SK-N-SH (cell line): ENCODE measurements around the gene ELMO3. TPM values are rescaled to one million over a fixed set of nuclear protein-coding genes. Genes with fewer than 3 reads are reported as not detected.

Experiments used
- CTCF ChIA-PET: fragments of 300-600, 350-600 bp; formaldehyde crosslinking; extraction: SDS; loops from one replicate; lab custom pipeline; 2021; lab: Yijun Ruan, JAX
- POLR2A ChIA-PET: fragments of 350-600 bp; sonication (Branson Sonifier 250); formaldehyde crosslinking; extraction: SDS; loops from one replicate; lab custom pipeline; 2020; ENCODE audit warnings: antibody characterized with exemption, inconsistent platforms; lab: Yijun Ruan, JAX
- DNase-seq: peaks from one replicate; pipeline ENCODE4 v3.0.0; 2012
- H2AFZ ChIP-seq: fragments of 200-600 bp; sonication (generic); 2 replicates; pipeline ENCODE4 v1.8.1; 2016; ENCODE audit warnings: antibody characterized with exemption, mild to moderate bottlenecking, low read depth
- H3F3A ChIP-seq: fragments of 200-600 bp; sonication (generic); replicated peaks from 2 replicates; pipeline ENCODE3; 2016; ENCODE audit warnings: antibody characterized with exemption, mild to moderate bottlenecking; ENCODE audit not compliant: insufficient read depth
- H3K27ac ChIP-seq, 2 experiments: fragments of 200-500 bp in 1 of 2; fragments of 200-600 bp in 1 of 2; sonication (Bioruptor generic) in 1 of 2; sonication (generic), shearing (Covaris generic) in 1 of 2; 2 replicates each; pipeline versions ENCODE4 v1.5.1 to v1.6.1; 2014 to 2016; ENCODE audit warnings: low read depth in 2 of 2, inconsistent platforms in 1 of 2, low read length in 1 of 2, mild to moderate bottlenecking in 1 of 2, mixed read lengths in 1 of 2
- H3K27me3 ChIP-seq: fragments of 200-600 bp; sonication (generic), shearing (Covaris generic); 2 replicates; pipeline ENCODE4 v1.6.1; 2016; ENCODE audit warnings: mixed run types; ENCODE audit not compliant: insufficient read depth
- H3K36me3 ChIP-seq, 2 experiments: fragments of 200-500 bp in 1 of 2; fragments of 200-600 bp in 1 of 2; sonication (Bioruptor generic) in 1 of 2; sonication (generic) in 1 of 2; replicated peaks in 1 of 2; 2 replicates each; pipeline versions ENCODE3 to v1.5.1; 2014 to 2016; ENCODE audit warnings: low read length in 1 of 2, mild to moderate bottlenecking in 1 of 2; ENCODE audit not compliant: insufficient read depth in 2 of 2, control insufficient read depth in 1 of 2
- H3K4me1 ChIP-seq, 2 experiments: fragments of 200-500 bp in 1 of 2; fragments of 200-600 bp in 1 of 2; sonication (Bioruptor generic) in 1 of 2; sonication (generic), shearing (Covaris generic) in 1 of 2; 2 replicates each; pipeline versions ENCODE4 v1.5.1 to v1.6.1; 2014 to 2016; ENCODE audit warnings: low read depth in 1 of 2, low read length in 1 of 2, mixed run types in 1 of 2; ENCODE audit not compliant: insufficient read depth in 2 of 2, control insufficient read depth in 1 of 2
- H3K4me2 ChIP-seq: fragments of 200-600 bp; sonication (generic), shearing (Covaris generic); 2 replicates; pipeline ENCODE4 v1.6.1; 2017; ENCODE audit warnings: mixed run types
- H3K4me3 ChIP-seq, 2 experiments: fragments of 200-500 bp in 1 of 2; fragments of 200-600 bp in 1 of 2; sonication (Bioruptor generic) in 1 of 2; sonication (generic), shearing (Covaris generic) in 1 of 2; 2 replicates each; pipeline versions ENCODE4 v1.5.1 to v1.8.1; 2014 to 2016; ENCODE audit warnings: low read depth in 2 of 2, inconsistent platforms in 1 of 2, low read length in 1 of 2, mild to moderate bottlenecking in 1 of 2, mixed read lengths in 1 of 2, moderate library complexity in 1 of 2
- H3K79me2 ChIP-seq: fragments of 200-600 bp; sonication (generic); 2 replicates; pipeline ENCODE4 v1.8.1; 2017; ENCODE audit warnings: mild to moderate bottlenecking; ENCODE audit not compliant: insufficient read depth
- H3K9ac ChIP-seq: fragments of 200-600 bp; sonication (generic); 2 replicates; pipeline ENCODE4 v1.6.1; 2017; ENCODE audit warnings: mixed run types
- H3K9me2 ChIP-seq: fragments of 200-600 bp; sonication (generic); 2 replicates; pipeline ENCODE4 v1.6.1; 2017; ENCODE audit warnings: mixed run types
- H3K9me3 ChIP-seq: fragments of 200-600 bp; sonication (generic); 2 replicates; pipeline ENCODE4 v1.6.1; 2017; ENCODE audit warnings: mixed run types, mild to moderate bottlenecking, moderate library complexity
- H4K20me1 ChIP-seq: fragments of 200-600 bp; sonication (generic); 2 replicates; pipeline ENCODE4 v1.6.1; 2017; ENCODE audit warnings: mild to moderate bottlenecking, mixed run types; ENCODE audit not compliant: insufficient read depth
- EZH2phosphoT487 ChIP-seq: fragments of 200-600 bp; sonication (generic); IDR thresholded peaks from 2 replicates; pipeline ENCODE4 v1.6.1; 2017; ENCODE audit warnings: low read depth, mixed run types, mild to moderate bottlenecking, antibody characterized with exemption, moderate library complexity, borderline replicate concordance
- FOXJ3 ChIP-seq: sonication (generic); formaldehyde crosslinking; IDR thresholded peaks from 2 replicates; pipeline ENCODE4 v1.5.1; 2020; ENCODE audit warnings: mild to moderate bottlenecking, missing genetic modification reagents
- FOXM1 ChIP-seq: IDR thresholded peaks from 2 replicates; pipeline ENCODE4 v1.4.0; 2012; ENCODE audit warnings: low read depth, mild to moderate bottlenecking
- GABPA ChIP-seq: IDR thresholded peaks from 2 replicates; pipeline ENCODE4 v1.4.0; 2012; ENCODE audit warnings: low read depth, mild to moderate bottlenecking
- IRF3 ChIP-seq: fragments of 150-350 bp; IDR thresholded peaks from 2 replicates; pipeline ENCODE4 v1.6.1; 2016; ENCODE audit warnings: mild to moderate bottlenecking, low read depth, low read length
- MAX ChIP-seq: IDR thresholded peaks from 2 replicates; pipeline ENCODE4 v1.4.0; 2012; ENCODE audit warnings: low read depth
- MXI1 ChIP-seq: IDR thresholded peaks from 2 replicates; pipeline ENCODE4 v1.6.1; 2012; ENCODE audit warnings: mild to moderate bottlenecking, low read depth, low read length, improper control_type of control experiment
- NFIC ChIP-seq: IDR thresholded peaks from 2 replicates; pipeline ENCODE4 v1.4.0; 2012; ENCODE audit warnings: borderline replicate concordance
- NRF1 ChIP-seq: IDR thresholded peaks from 2 replicates; pipeline ENCODE4 v1.6.1; 2012; ENCODE audit warnings: low read depth, mild to moderate bottlenecking, low read length
- PBX3 ChIP-seq: IDR thresholded peaks from 2 replicates; pipeline ENCODE4; 2012
- POLR2AphosphoS5 ChIP-seq: IDR thresholded peaks from 2 replicates; pipeline ENCODE4 v1.6.1; 2012; ENCODE audit warnings: low read depth, low read length
- RAD21 ChIP-seq: IDR thresholded peaks from 2 replicates; pipeline ENCODE4 v1.6.1; 2012; ENCODE audit warnings: mild to moderate bottlenecking, low read length
- REST ChIP-seq: IDR thresholded peaks from 2 replicates; pipeline ENCODE4 v1.6.1; 2012; ENCODE audit warnings: mild to moderate bottlenecking, low read depth, low read length, moderate library complexity
- SIN3A ChIP-seq: IDR thresholded peaks from 2 replicates; pipeline ENCODE4 v1.6.1; 2012; ENCODE audit warnings: low read depth, mild to moderate bottlenecking, low read length, moderate library complexity, borderline replicate concordance
- ZBTB33 ChIP-seq: IDR thresholded peaks from 2 replicates; pipeline ENCODE4 v1.4.0; 2012; ENCODE audit warnings: low read depth, borderline replicate concordance
- WGBS: methylation state at CpG from one replicate; pipeline ENCODE4 v1.1.6; 2017; ENCODE audit warnings: low lambda C conversion rate; 5-methylcytosine and 5-hydroxymethylcytosine counted together
- polyA plus RNA-seq, 3 experiments: library from polyadenylated mRNA; depleted of rRNA; stranded (reverse); fragments of >200 nt; gene quantifications; 2 replicates each; pipeline ENCODE4 v1.2.3, GENCODE V29; 2012

The ELMO3 gene
- polyA plus RNA-seq, 1 of the 3 experiments (the other 2 are of a cell fraction), result 2.3 TPM

GRCh38 chr16:67183627-67184452 is 15.1 kb upstream of the ELMO3 start, which contains the start of gene MATCAP1:
Gene MATCAP1 (minus strand): TSS chr16:67183963. CDS start chr16:67180610, 3,353 bp downstream.
- peaks cover 22 to 29% of the 10 kb centered on the region in 2 experiments for H3K4me1 ChIP-seq
- under 1% methylated on average over 30 of the region's 77 CpGs for WGBS
- H3K9me3 ChIP-seq, result no peaks in the 10 kb centered on the region
- H3K4me2 ChIP-seq, result peak within 1 kb of the TSS; percentile 92
- POLR2A ChIA-PET, result interaction anchor here (0.7 to 2.0 kb wide), 7 partner anchors 8 to 77 kb away, joined by 3 to 12 read pairs (median 5); partner anchors contain the start of genes HSF4 and NOL3
- no peaks in the 10 kb centered on the region for H3K27me3 ChIP-seq
- peak within 1 kb of the TSS; percentile 66; the same call in 1 of the 2 replicates for H2AFZ ChIP-seq
- no peaks in the 10 kb centered on the region for H3K36me3 ChIP-seq
- peaks cover 21% of the 10 kb centered on the region for H3K79me2 ChIP-seq
- H3K27ac ChIP-seq, result peak within 1 kb of the TSS; percentile 92 to 97
- H3K9ac ChIP-seq, result peak within 1 kb of the TSS; percentile 96
- peaks cover 36% of the 10 kb centered on the region for H3F3A ChIP-seq
- CTCF ChIA-PET, result interaction anchor here (0.6 to 4.2 kb wide), 11 partner anchors 9 to 288 kb away, joined by 3 to 27 read pairs (median 6); partner anchors contain the start of gene NOL3
- DNase-seq, result peak; percentile 99
- no peaks in the 10 kb centered on the region; the same call in none of the 2 replicates for H4K20me1 ChIP-seq
- peak within 1 kb of the TSS; percentile 81 to 82 for H3K4me3 ChIP-seq
- H3K9me2 ChIP-seq, result no peaks in the 10 kb centered on the region
- TF ChIP-seq IRF3 (peak; percentile 72), MAX (peak; percentile 37; the same call in 1 of the 2 replicates), EZH2phosphoT487 (no peak), NFIC (peak; percentile 44; the same call in 1 of the 2 replicates), RAD21 (no peak), SIN3A (peak; percentile 30; the same call in 1 of the 2 replicates), NRF1 (peak; percentile 26; the same call in 1 of the 2 replicates), ZBTB33 (no peak), FOXM1 (no peak), REST (peak; percentile 39), GABPA (no peak), PBX3 (peak; percentile 98), MXI1 (peak; percentile 68), POLR2AphosphoS5 (peak; percentile 56; the same call in 1 of the 2 replicates), FOXJ3 (CRISPR knock-in tag) (0 out of 2 replicates have a peak, but pooled peaks have one; percentile 11)
